Measurements from ENCODE around the gene TAAR5. TPM values are rescaled to one million over a fixed set of nuclear protein-coding genes. Genes with fewer than 3 reads are reported as not detected.

TAAR5 gene
- total RNA-seq, 1 experiment from 2014 or later = not detected

DNA sequence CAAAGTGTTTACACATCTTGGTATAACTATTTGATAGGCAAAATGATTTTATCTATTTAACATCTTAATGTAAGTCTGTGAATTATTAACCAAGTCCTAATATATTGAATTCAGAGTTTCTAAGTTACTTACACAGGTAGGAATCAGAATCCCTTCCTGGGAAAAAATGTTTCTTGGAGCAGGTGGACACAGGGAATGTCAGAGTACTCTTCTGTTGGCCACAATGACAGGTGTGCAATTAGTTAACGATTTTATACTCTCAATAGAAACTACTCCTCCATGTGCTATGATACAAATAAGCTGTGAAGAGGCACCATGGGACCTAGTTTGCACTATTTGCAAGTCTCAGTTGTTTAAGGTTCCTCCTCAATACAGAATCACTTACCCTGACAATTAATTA lies 821 bp upstream of the TAAR5 start:
- no peak for TF ChIP-seq GTF2I (CRISPR knock-in tag; conservative IDR thresholded peaks at IDR 0.05)
- TF ChIP-seq SMAD4 (CRISPR knock-in tag; IDR thresholded peaks at IDR 0.05) = no peak
- TF ChIP-seq, protein P1, sequence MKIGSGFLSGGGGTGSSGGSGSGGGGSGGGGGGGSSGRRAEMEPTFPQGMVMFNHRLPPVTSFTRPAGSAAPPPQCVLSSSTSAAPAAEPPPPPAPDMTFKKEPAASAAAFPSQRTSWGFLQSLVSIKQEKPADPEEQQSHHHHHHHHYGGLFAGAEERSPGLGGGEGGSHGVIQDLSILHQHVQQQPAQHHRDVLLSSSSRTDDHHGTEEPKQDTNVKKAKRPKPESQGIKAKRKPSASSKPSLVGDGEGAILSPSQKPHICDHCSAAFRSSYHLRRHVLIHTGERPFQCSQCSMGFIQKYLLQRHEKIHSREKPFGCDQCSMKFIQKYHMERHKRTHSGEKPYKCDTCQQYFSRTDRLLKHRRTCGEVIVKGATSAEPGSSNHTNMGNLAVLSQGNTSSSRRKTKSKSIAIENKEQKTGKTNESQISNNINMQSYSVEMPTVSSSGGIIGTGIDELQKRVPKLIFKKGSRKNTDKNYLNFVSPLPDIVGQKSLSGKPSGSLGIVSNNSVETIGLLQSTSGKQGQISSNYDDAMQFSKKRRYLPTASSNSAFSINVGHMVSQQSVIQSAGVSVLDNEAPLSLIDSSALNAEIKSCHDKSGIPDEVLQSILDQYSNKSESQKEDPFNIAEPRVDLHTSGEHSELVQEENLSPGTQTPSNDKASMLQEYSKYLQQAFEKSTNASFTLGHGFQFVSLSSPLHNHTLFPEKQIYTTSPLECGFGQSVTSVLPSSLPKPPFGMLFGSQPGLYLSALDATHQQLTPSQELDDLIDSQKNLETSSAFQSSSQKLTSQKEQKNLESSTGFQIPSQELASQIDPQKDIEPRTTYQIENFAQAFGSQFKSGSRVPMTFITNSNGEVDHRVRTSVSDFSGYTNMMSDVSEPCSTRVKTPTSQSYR (CRISPR knock-in tag; IDR thresholded peaks at IDR 0.05) = no peak
- no peak for TF ChIP-seq TP53 (CRISPR knock-in tag; IDR thresholded peaks at IDR 0.05)
- 0 out of 2 replicates have a peak, but pooled peaks cover 6% of the 10 kb centered on the region for H3K9me3 Mint-ChIP-seq
- ATAC-seq (no peak), DNase-seq (ENCODE audit: low spot score) (no peak)
- no peaks in the 10 kb centered on the region; the same call in 1 of the 2 replicates for H3K27me3 Mint-ChIP-seq (ENCODE audit: low read depth)
- H3K4me1 Mint-ChIP-seq = no peaks in the 10 kb centered on the region
- ChIA-PET POLR2A (interaction anchor here (0.7 kb wide), 1 partner anchor 423 kb away, joined by 8 read pairs; no protein-coding TSS in a partner anchor), CTCF (interaction anchor here (0.7 to 1.8 kb wide), 2 partner anchors 8 to 44 kb away, joined by 3 to 5 read pairs; no protein-coding TSS in a partner anchor)
- H3K27ac Mint-ChIP-seq = no peak overlapping the region
- no peaks in the 10 kb centered on the region for H3K36me3 Mint-ChIP-seq
- H3K4me3 Mint-ChIP-seq = no peak overlapping the region

DNA sequence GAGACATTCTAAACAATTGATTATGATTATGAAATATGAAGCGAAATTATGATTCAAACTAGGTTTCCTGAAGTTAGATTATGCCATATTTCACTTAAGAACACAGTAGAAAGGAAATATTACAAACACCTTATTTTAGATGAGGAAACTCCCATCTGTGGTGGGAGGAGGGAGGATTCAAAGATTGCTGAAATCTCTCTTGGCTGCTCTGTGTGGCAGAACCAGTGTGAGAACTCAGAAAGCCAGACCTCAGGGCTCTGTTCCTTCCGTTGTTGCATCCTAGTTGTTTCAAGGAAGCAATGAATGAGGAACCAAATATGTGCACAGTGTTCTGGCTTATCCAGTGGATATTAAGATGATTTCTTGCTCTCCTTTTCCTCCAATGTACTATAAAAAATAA lies 2.1 kb downstream of the TAAR5 start:
- 0 out of 2 replicates have a peak, but pooled peaks cover 6% of the 10 kb centered on the region for H3K9me3 Mint-ChIP-seq
- H3K36me3 Mint-ChIP-seq = no peaks in the 10 kb centered on the region
- ChIA-PET POLR2A (no interaction called here), CTCF (no interaction called here)
- DNase-seq (ENCODE audit: low spot score) (no peak), ATAC-seq (no peak)
- H3K27ac Mint-ChIP-seq = no peak overlapping the region
- H3K27me3 Mint-ChIP-seq (ENCODE audit: low read depth) = no peaks in the 10 kb centered on the region
- no peak overlapping the region for H3K4me3 Mint-ChIP-seq
- TF ChIP-seq, protein P2, sequence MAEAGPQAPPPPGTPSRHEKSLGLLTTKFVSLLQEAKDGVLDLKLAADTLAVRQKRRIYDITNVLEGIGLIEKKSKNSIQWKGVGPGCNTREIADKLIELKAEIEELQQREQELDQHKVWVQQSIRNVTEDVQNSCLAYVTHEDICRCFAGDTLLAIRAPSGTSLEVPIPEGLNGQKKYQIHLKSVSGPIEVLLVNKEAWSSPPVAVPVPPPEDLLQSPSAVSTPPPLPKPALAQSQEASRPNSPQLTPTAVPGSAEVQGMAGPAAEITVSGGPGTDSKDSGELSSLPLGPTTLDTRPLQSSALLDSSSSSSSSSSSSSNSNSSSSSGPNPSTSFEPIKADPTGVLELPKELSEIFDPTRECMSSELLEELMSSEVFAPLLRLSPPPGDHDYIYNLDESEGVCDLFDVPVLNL (CRISPR knock-in tag; IDR thresholded peaks at IDR 0.05; ENCODE audit: borderline replicate concordance, low read depth) = no peak
- TF ChIP-seq EMX1 (CRISPR knock-in tag; IDR thresholded peaks at IDR 0.05) (no peak), PRRX2 (CRISPR knock-in tag; IDR thresholded peaks at IDR 0.05) (no peak), TEAD1 (CRISPR knock-in tag; IDR thresholded peaks at IDR 0.05) (no peak), MXD4 (CRISPR knock-in tag; IDR thresholded peaks at IDR 0.05; ENCODE audit: borderline replicate concordance) (no peak), RORB (CRISPR knock-in tag; IDR thresholded peaks at IDR 0.05) (no peak), RELA (CRISPR knock-in tag; IDR thresholded peaks at IDR 0.05; ENCODE audit: borderline replicate concordance) (no peak), FOXJ3 (CRISPR knock-in tag; IDR thresholded peaks at IDR 0.05; ENCODE audit: borderline replicate concordance) (no peak), ELF4 (CRISPR knock-in tag; IDR thresholded peaks at IDR 0.05; ENCODE audit: low read depth) (no peak), SMAD3 (CRISPR knock-in tag; IDR thresholded peaks at IDR 0.05; ENCODE audit: borderline replicate concordance) (no peak), ATF1 (CRISPR knock-in tag; IDR thresholded peaks at IDR 0.05) (no peak), HMGXB4 (CRISPR knock-in tag; IDR thresholded peaks at IDR 0.05) (no peak), ZBTB21 (CRISPR knock-in tag; IDR thresholded peaks at IDR 0.05; ENCODE audit: borderline replicate concordance) (no peak), SP1 (CRISPR knock-in tag; conservative IDR thresholded peaks at IDR 0.05) (no peak), ZNF416 (CRISPR knock-in tag; IDR thresholded peaks at IDR 0.05) (no peak), CREB1 (CRISPR knock-in tag; IDR thresholded peaks at IDR 0.05) (no peak)
- TF ChIP-seq, protein P3, sequence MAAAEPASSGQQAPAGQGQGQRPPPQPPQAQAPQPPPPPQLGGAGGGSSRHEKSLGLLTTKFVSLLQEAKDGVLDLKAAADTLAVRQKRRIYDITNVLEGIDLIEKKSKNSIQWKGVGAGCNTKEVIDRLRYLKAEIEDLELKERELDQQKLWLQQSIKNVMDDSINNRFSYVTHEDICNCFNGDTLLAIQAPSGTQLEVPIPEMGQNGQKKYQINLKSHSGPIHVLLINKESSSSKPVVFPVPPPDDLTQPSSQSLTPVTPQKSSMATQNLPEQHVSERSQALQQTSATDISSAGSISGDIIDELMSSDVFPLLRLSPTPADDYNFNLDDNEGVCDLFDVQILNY (CRISPR knock-in tag; IDR thresholded peaks at IDR 0.05) = no peak
- H3K4me1 Mint-ChIP-seq = peaks cover 4% of the 10 kb centered on the region
